MM.1S (cell line): Measurements from ENCODE around the gene NELL1.

Experiments
- DNase-seq: peaks from one replicate; pipeline ENCODE4 v3.0.0-alpha.2; 2015
- H2AFZ ChIP-seq: fragments of 300-600 bp; sonication (generic); 2 replicates; pipeline ENCODE4 v1.6.0; 2016; ENCODE audit warnings: antibody characterized with exemption, low read length
- H3F3A ChIP-seq: fragments of 300-600 bp; sonication (generic); 2 replicates; pipeline ENCODE4 v1.6.1; 2016; ENCODE audit warnings: mild to moderate bottlenecking, antibody characterized with exemption, low read length, moderate library complexity, mixed read lengths; ENCODE audit not compliant: insufficient read depth
- H3K27ac ChIP-seq: fragments of 300-600 bp; sonication (generic); 2 replicates; pipeline ENCODE4 v1.5.1; 2016; ENCODE audit warnings: mild to moderate bottlenecking, low read length
- H3K27me3 ChIP-seq: fragments of 300-600 bp; sonication (generic); replicated peaks from 2 replicates; pipeline ENCODE4 v1.6.0; 2016; ENCODE audit warnings: low read length; ENCODE audit not compliant: insufficient read depth
- H3K36me3 ChIP-seq: fragments of 300-600 bp; sonication (generic); replicated peaks from 2 replicates; pipeline ENCODE4 v1.6.1; 2016; ENCODE audit warnings: mild to moderate bottlenecking, low read length, mixed read lengths; ENCODE audit not compliant: insufficient read depth
- H3K4me1 ChIP-seq: fragments of 300-600 bp; sonication (generic); 2 replicates; pipeline ENCODE4 v1.6.1; 2016; ENCODE audit warnings: low read length, mixed read lengths
- H3K4me2 ChIP-seq: fragments of 300-600 bp; sonication (generic); 2 replicates; pipeline ENCODE4 v1.6.0; 2016; ENCODE audit warnings: low read depth, low read length
- H3K4me3 ChIP-seq: fragments of 300-600 bp; sonication (generic); 2 replicates; pipeline ENCODE4 v1.5.1; 2016; ENCODE audit warnings: low read length, mixed read lengths
- H3K79me2 ChIP-seq: fragments of 300-600 bp; sonication (generic); 2 replicates; pipeline ENCODE4 v1.6.1; 2016; ENCODE audit warnings: mixed run types, low read length, mixed read lengths
- H3K9ac ChIP-seq: fragments of 300-600 bp; sonication (generic); 2 replicates; pipeline ENCODE4 v1.6.1; 2016; ENCODE audit warnings: low read length, mixed read lengths
- H3K9me2 ChIP-seq: fragments of 300-600 bp; sonication (generic); replicated peaks from 2 replicates; pipeline ENCODE4 v1.6.1; 2016; ENCODE audit warnings: mild to moderate bottlenecking, low read length, mixed read lengths; ENCODE audit not compliant: insufficient read depth
- H3K9me3 ChIP-seq: fragments of 300-600 bp; sonication (generic); replicated peaks from 2 replicates; pipeline ENCODE4 v1.6.1; 2016; ENCODE audit warnings: mild to moderate bottlenecking, low read length, mixed read lengths; ENCODE audit not compliant: insufficient read depth
- H4K20me1 ChIP-seq: fragments of 300-600 bp; sonication (generic); 2 replicates; pipeline ENCODE4 v1.6.1; 2016; ENCODE audit warnings: mild to moderate bottlenecking, low read length, moderate library complexity, mixed read lengths; ENCODE audit not compliant: insufficient read depth
- EZH2 ChIP-seq: fragments of 300-600 bp; sonication (generic); optimal IDR thresholded peaks from 2 replicates; pipeline ENCODE3; 2017; ENCODE audit warnings: low read depth, mild to moderate bottlenecking, antibody characterized with exemption, low read length, mixed read lengths
- EZH2phosphoT487 ChIP-seq: fragments of 300-600 bp; sonication (generic); IDR thresholded peaks from 2 replicates; pipeline ENCODE4 v1.6.1; 2018; ENCODE audit warnings: antibody characterized with exemption, low read length
- TF ChIP-seq, protein P1 (sequence below): fragments of 300-600 bp; sonication (generic); IDR thresholded peaks from 2 replicates; pipeline ENCODE4 v1.5.1; 2016; ENCODE audit warnings: antibody characterized with exemption, low read length, mixed read lengths

Gene NELL1

DNA sequence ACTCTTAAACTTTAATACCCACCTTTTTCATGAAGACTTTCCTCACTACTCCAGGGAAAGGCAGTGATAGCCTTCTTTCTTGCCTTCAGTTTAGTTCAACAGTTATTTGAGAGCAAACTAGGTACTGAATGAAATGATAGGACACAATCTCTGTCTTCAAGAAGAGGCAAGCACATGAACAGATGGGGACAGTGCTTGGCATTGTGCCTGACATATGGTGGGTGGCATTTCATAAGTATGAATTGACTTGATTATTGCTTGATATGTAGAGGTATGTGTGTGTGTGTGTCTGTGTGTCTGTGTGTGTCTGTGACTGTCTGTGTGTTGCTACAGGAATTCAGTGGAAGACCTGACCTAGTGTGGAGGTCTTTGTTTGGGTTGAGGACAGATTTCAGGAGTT, 504.1 kb downstream of the NELL1 start:
- TF ChIP-seq EZH2phosphoT487 (no peak), EZH2 (no peak)
- TF ChIP-seq, protein P1, sequence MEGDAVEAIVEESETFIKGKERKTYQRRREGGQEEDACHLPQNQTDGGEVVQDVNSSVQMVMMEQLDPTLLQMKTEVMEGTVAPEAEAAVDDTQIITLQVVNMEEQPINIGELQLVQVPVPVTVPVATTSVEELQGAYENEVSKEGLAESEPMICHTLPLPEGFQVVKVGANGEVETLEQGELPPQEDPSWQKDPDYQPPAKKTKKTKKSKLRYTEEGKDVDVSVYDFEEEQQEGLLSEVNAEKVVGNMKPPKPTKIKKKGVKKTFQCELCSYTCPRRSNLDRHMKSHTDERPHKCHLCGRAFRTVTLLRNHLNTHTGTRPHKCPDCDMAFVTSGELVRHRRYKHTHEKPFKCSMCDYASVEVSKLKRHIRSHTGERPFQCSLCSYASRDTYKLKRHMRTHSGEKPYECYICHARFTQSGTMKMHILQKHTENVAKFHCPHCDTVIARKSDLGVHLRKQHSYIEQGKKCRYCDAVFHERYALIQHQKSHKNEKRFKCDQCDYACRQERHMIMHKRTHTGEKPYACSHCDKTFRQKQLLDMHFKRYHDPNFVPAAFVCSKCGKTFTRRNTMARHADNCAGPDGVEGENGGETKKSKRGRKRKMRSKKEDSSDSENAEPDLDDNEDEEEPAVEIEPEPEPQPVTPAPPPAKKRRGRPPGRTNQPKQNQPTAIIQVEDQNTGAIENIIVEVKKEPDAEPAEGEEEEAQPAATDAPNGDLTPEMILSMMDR, result no peak

DNA sequence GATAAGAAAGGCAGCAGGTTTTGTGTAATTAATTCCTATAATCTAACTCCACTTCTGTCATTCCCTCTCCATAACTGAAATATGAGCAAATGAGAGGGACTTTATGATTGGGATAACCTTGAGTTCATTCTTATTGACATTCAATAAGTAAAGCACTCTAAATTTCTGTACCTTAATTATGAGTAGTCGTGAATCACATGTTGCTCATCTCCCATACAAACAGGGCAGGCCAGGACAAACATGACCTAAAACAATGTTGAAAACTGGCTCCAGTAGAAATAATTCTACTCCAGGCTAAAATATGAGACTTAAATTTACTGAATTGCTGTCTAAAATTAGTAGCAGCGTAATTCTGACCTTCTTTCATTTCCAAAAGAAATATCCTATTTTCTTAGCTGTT, 505.4 kb downstream of the NELL1 start:
- Histone ChIP-seq H3K9me2 (no peaks in the 10 kb centered on the region), H3K4me3 (no peak overlapping the region), H3K4me2 (no peak overlapping the region), H3K9me3 (no peaks in the 10 kb centered on the region), H3K9ac (no peak overlapping the region), H2AFZ (no peak overlapping the region), H3K36me3 (no peaks in the 10 kb centered on the region), H4K20me1 (no peaks in the 10 kb centered on the region), H3K79me2 (no peaks in the 10 kb centered on the region), H3K27me3 (no peaks in the 10 kb centered on the region), H3K4me1 (no peaks in the 10 kb centered on the region), H3F3A (no peaks in the 10 kb centered on the region), H3K27ac (no peak overlapping the region)
- TF ChIP-seq, protein P1, result no peak
- TF ChIP-seq EZH2, result no peak
- no peak for TF ChIP-seq EZH2phosphoT487
- DNase-seq, result no peak

More for the DNA sequence above, 504.1 kb downstream of the NELL1 start:
- Histone ChIP-seq H3K9me2 (no peaks in the 10 kb centered on the region), H2AFZ (no peak overlapping the region), H3K4me2 (no peak overlapping the region), H3F3A (no peaks in the 10 kb centered on the region), H3K36me3 (no peaks in the 10 kb centered on the region), H3K27me3 (no peaks in the 10 kb centered on the region), H3K27ac (no peak overlapping the region), H3K9me3 (no peaks in the 10 kb centered on the region), H3K79me2 (no peaks in the 10 kb centered on the region), H3K4me1 (no peaks in the 10 kb centered on the region), H4K20me1 (no peaks in the 10 kb centered on the region), H3K4me3 (no peak overlapping the region), H3K9ac (no peak overlapping the region)
- no peak for DNase-seq

DNA sequence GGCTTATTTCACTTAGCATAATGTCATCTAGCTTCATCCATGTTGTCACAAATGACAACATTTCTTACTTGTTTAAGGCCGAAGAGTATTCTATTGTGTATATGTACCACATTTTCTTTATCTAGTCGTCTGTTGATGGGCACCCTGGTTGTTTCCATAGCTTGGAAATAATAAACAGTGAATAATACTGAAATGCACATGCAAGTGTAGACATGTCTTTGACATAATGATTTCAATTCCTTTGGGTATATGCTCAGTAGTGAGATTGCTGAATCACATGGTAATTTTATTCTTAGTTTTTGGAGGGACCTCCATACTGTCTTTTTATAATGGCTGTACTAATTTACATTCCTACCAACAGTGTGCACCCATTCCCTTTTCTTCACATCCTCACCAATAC, 508.0 kb downstream of the NELL1 start:
- Histone ChIP-seq H3K36me3 (no peaks in the 10 kb centered on the region), H3F3A (no peaks in the 10 kb centered on the region), H3K9ac (no peak overlapping the region), H3K79me2 (no peaks in the 10 kb centered on the region), H3K27ac (no peak overlapping the region), H3K9me3 (no peaks in the 10 kb centered on the region), H3K4me2 (no peak overlapping the region), H3K4me3 (no peak overlapping the region), H3K27me3 (no peaks in the 10 kb centered on the region), H4K20me1 (no peaks in the 10 kb centered on the region), H2AFZ (no peak overlapping the region), H3K9me2 (no peaks in the 10 kb centered on the region), H3K4me1 (no peaks in the 10 kb centered on the region)
- no peak for DNase-seq
- no peak for TF ChIP-seq EZH2
- no peak for TF ChIP-seq EZH2phosphoT487
- TF ChIP-seq, protein P1, result no peak
